Upper lobe of left lung (tissue), 6 donors: ENCODE data around the gene IL17RE. TPM values are rescaled to one million over a fixed set of nuclear protein-coding genes. Genes with fewer than 3 reads are reported as not detected.
A peak's percentile ranks its signal among the peaks of the same experiment; 100 is the strongest.

Source experiments
- ATAC-seq, 2 donors: fragments of 200-7000 bp; cut with Tn5 transposase; one replicate each; pipeline ENCODE4 v1.9.1; 2022; ENCODE audit warnings: mild to moderate bottlenecking in 2 of 2, moderate library complexity in 2 of 2; ENCODE audit not compliant: low FRiP score in 2 of 2
- DNase-seq, 2 donors: peaks; one replicate each; pipeline ENCODE4 v3.0.0-alpha.2; 2019 to 2020
- H3K27ac ChIP-seq, 4 donors: fragments of 200-600 bp; sonication (generic); one replicate each; pipeline ENCODE4 v1.5.1; 2016 to 2019
- H3K27me3 ChIP-seq, 4 donors: fragments of 200-600 bp; sonication (generic); one replicate each; pipeline ENCODE4 v1.5.1; 2017 to 2019
- H3K36me3 ChIP-seq, 4 donors: fragments of 200-600 bp; sonication (generic); one replicate each; pipeline ENCODE4 v1.5.1; 2016 to 2019
- H3K4me1 ChIP-seq, 4 donors: fragments of 200-600 bp; sonication (generic); one replicate each; pipeline ENCODE4 v1.5.1; 2018 to 2019
- H3K4me3 ChIP-seq, 4 donors: fragments of 200-600 bp; sonication (generic); one replicate each; pipeline ENCODE4 v1.5.1; 2017 to 2019; ENCODE audit warnings: mild to moderate bottlenecking in 2 of 4, moderate library complexity in 1 of 4
- H3K9me3 ChIP-seq, 4 donors: fragments of 200-600 bp; sonication (generic); one replicate each; pipeline ENCODE4 v1.5.1; 2018 to 2019
- CTCF ChIP-seq, 6 experiments: fragments of 450-650 bp in 4 of 6; fragments of 200-600 bp in 2 of 6; sonication (generic) in 2 of 6; IDR thresholded peaks; one replicate each; pipeline ENCODE4 v1.5.1; 2016 to 2019; ENCODE audit warnings: antibody characterized with exemption in 6 of 6
- EP300 ChIP-seq, 4 donors: sonication (generic); formaldehyde crosslinking; IDR thresholded peaks; one replicate each; pipeline ENCODE4 v1.5.1; 2017; ENCODE audit warnings: antibody characterized with exemption in 4 of 4, control low read depth in 2 of 4
- POLR2A ChIP-seq, 4 donors: fragments of 450-650 bp; IDR thresholded peaks; one replicate each; pipeline ENCODE4 v1.5.1; 2016 to 2017; ENCODE audit warnings: antibody characterized with exemption in 4 of 4, mild to moderate bottlenecking in 2 of 4
- POLR2AphosphoS5 ChIP-seq, 2 donors: sonication (generic); formaldehyde crosslinking; IDR thresholded peaks; one replicate each; pipeline ENCODE4 v1.5.1; 2017; ENCODE audit warnings: antibody characterized with exemption in 2 of 2
- WGBS, 2 donors: methylation state at CpG; one replicate each; pipeline ENCODE4 v1.1.5; 2017 to 2018; 5-methylcytosine and 5-hydroxymethylcytosine counted together
- total RNA-seq, 6 donors: library from RNA; depleted of rRNA in 4 of 6; stranded (reverse); fragments of >200 nt in 4 of 6; gene quantifications; one replicate each; pipeline versions ENCODE4 v1.1.0 to v1.2.1, GENCODE V29; 2016 to 2021
- donor health status: DM: no; HTN: no; CAD: no; lungs with moderate emphysema.
- donor health status: DM: no; HTN: yes; CAD: no; lungs with severe emphysema.

Gene IL17RE
- total RNA-seq, 6 donors from 2014 or later: 16.1 to 44.8 (median 27.0) TPM

GRCh38 chr3:9903238-9903624 is 583 bp downstream of the IL17RE start:
- peak overlapping the region in 3 of 4 donors; percentile 37 to 55 (median 48) for H3K4me3 ChIP-seq
- no peaks in the 10 kb centered on the region for H3K27me3 ChIP-seq
- 20 to 27% methylated on average over 4 of the region's 4 CpGs for WGBS, 2 donors
- no peak for TF ChIP-seq CTCF (IDR thresholded peaks at IDR 0.05)
- TF ChIP-seq POLR2A (IDR thresholded peaks at IDR 0.05): no peak
- no peak for TF ChIP-seq POLR2AphosphoS5 (IDR thresholded peaks at IDR 0.05)
- H3K4me1 ChIP-seq: peaks cover 3 to 30% (median 19%) of the 10 kb centered on the region in 4 donors
- ATAC-seq (no peak), DNase-seq (no peak)
- peak overlapping the region; percentile 47 to 80 (median 71) for H3K27ac ChIP-seq
- H3K9me3 ChIP-seq: no peaks in the 10 kb centered on the region
- H3K36me3 ChIP-seq: peaks cover 0 to 5% (median 0%) of the 10 kb centered on the region in 4 donors

- DNase-seq (no peak), ATAC-seq (no peak)
- peaks cover 0 to 32% (median 18%) of the 10 kb centered on the region in 4 donors for H3K4me1 ChIP-seq
- 78 to 81% methylated on average over 4 of the region's 4 CpGs for WGBS, 2 donors
- H3K9me3 ChIP-seq: no peaks in the 10 kb centered on the region
- TF ChIP-seq EP300 (IDR thresholded peaks at IDR 0.05) (no peak), POLR2AphosphoS5 (IDR thresholded peaks at IDR 0.05) (no peak), CTCF (IDR thresholded peaks at IDR 0.05) (no peak), POLR2A (IDR thresholded peaks at IDR 0.05) (no peak)
- H3K27ac ChIP-seq: no peak overlapping the region
- no peaks in the 10 kb centered on the region for H3K27me3 ChIP-seq
- H3K36me3 ChIP-seq: peaks cover 0 to 5% (median 0%) of the 10 kb centered on the region in 4 donors
- no peak overlapping the region for H3K4me3 ChIP-seq
Measured at GRCh38 chr3:9903904-9904303, 1.3 kb downstream of the IL17RE start.

GRCh38 chr3:9906480-9906879 is 3.8 kb downstream of the IL17RE start:
- H3K9me3 ChIP-seq: no peaks in the 10 kb centered on the region
- peaks cover 0 to 5% (median 0%) of the 10 kb centered on the region in 4 donors for H3K36me3 ChIP-seq
- WGBS, 2 donors: 85 to 88% methylated on average over 3 to 5 of the region's 5 CpGs
- no peaks in the 10 kb centered on the region for H3K27me3 ChIP-seq
- TF ChIP-seq POLR2A (IDR thresholded peaks at IDR 0.05) (no peak), POLR2AphosphoS5 (IDR thresholded peaks at IDR 0.05) (no peak), CTCF (IDR thresholded peaks at IDR 0.05) (no peak), EP300 (IDR thresholded peaks at IDR 0.05) (no peak)
- H3K4me1 ChIP-seq: peaks cover 0 to 45% (median 22%) of the 10 kb centered on the region in 4 donors
- ATAC-seq: no peak
- no peak for DNase-seq
- no peak overlapping the region for H3K4me3 ChIP-seq
- H3K27ac ChIP-seq: no peak overlapping the region

DNA sequence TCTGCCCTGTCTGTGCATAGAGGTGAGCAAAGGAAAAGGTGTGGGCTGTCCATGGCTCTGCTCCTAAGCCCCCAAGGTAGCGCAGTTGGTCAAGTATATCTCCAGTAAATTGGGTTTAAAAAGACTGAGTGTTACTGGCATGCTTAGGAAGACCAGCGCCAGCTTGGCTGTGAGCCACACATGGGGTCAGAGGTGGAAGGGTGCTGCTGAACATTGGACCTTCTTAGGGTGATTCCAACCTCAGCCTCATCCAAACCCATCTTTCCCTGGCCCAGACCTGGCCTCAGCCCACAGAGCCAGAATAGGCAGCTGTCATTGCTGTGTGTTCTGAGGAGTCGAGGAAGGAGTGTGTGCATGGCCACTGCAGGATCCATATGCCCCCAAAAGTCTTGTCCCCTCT is 5.6 kb downstream of the IL17RE start:
- WGBS, 2 donors: 94 to 100% methylated on average over 2 to 3 of the region's 3 CpGs
- TF ChIP-seq POLR2AphosphoS5 (IDR thresholded peaks at IDR 0.05): no peak
- Histone ChIP-seq H3K4me1 (peaks cover 2 to 39% (median 12%) of the 10 kb centered on the region in 4 donors), H3K36me3 (peaks cover 0 to 5% (median 0%) of the 10 kb centered on the region in 4 donors), H3K4me3 (no peak overlapping the region), H3K9me3 (no peaks in the 10 kb centered on the region), H3K27ac (peak overlapping the region in 1 of 4 donors; percentile 48), H3K27me3 (no peaks in the 10 kb centered on the region)
- DNase-seq: no peak
- no peak for ATAC-seq

- DNase-seq (peak in 1 of 2 donors; percentile 55), ATAC-seq (peak; percentile 51 to 89)
- Histone ChIP-seq H3K4me3 (no peak overlapping the region), H3K27ac (peak overlapping the region in 2 of 4 donors; percentile 15 to 36), H3K9me3 (no peaks in the 10 kb centered on the region), H3K4me1 (peaks cover 6 to 32% (median 13%) of the 10 kb centered on the region in 4 donors), H3K36me3 (peaks cover 0 to 5% (median 0%) of the 10 kb centered on the region in 4 donors), H3K27me3 (no peaks in the 10 kb centered on the region)
- WGBS, 2 donors: 58 to 65% methylated on average over 7 of the region's 7 CpGs
- TF ChIP-seq EP300 (IDR thresholded peaks at IDR 0.05) (no peak), POLR2AphosphoS5 (IDR thresholded peaks at IDR 0.05) (peak in 1 of 2 donors; percentile 41)
Measured at GRCh38 chr3:9909221-9910013, 6.8 kb downstream of the IL17RE start.
